Liver (tissue), 9 donors: Measurements from ENCODE around the gene MTMR8. TPM values are rescaled to one million over a fixed set of nuclear protein-coding genes. Genes with fewer than 3 reads are reported as not detected.
A peak's percentile ranks its signal among the peaks of the same experiment; 100 is the strongest.

Source experiments
- DNase-seq: peaks from one replicate; pipeline ENCODE4 v3.0.0-alpha.2; 2017; ENCODE audit warnings: low spot score
- H3K27ac ChIP-seq, 2 donors: one replicate each; pipeline ENCODE4 v1.7.0; 2013; ENCODE audit warnings: inconsistent platforms in 2 of 2, low read length in 2 of 2, control low read depth in 1 of 2, low read depth in 1 of 2, mild to moderate bottlenecking in 1 of 2
- H3K27me3 ChIP-seq, 4 donors: one replicate each; pipeline versions ENCODE4 v1.6.1 to v1.7.0; 2013; ENCODE audit warnings: low read length in 3 of 4, inconsistent platforms in 1 of 4, mild to moderate bottlenecking in 1 of 4, moderate library complexity in 1 of 4; ENCODE audit not compliant: control insufficient read depth in 4 of 4, insufficient read depth in 4 of 4
- H3K36me3 ChIP-seq, 4 donors: one replicate each; pipeline versions ENCODE4 v1.6.1 to v1.7.0; 2013; ENCODE audit warnings: low read length in 3 of 4, mild to moderate bottlenecking in 3 of 4, low read depth in 1 of 4, moderate library complexity in 1 of 4; ENCODE audit not compliant: control insufficient read depth in 4 of 4, insufficient read depth in 3 of 4
- H3K4me1 ChIP-seq, 4 donors: one replicate each; pipeline versions ENCODE4 v1.6.1 to v1.7.0; 2013; ENCODE audit warnings: low read length in 3 of 4, mild to moderate bottlenecking in 3 of 4, moderate library complexity in 1 of 4; ENCODE audit not compliant: control insufficient read depth in 4 of 4, insufficient read depth in 4 of 4
- H3K4me3 ChIP-seq, 3 donors: one replicate each; pipeline versions ENCODE4 v1.6.1 to v1.7.0; 2013; ENCODE audit warnings: low read length in 3 of 3, control low read depth in 1 of 3, low read depth in 1 of 3, mild to moderate bottlenecking in 1 of 3
- H3K9ac ChIP-seq, 2 donors: one replicate each; pipeline ENCODE4 v1.7.0; 2013; ENCODE audit warnings: low read length in 2 of 2, mild to moderate bottlenecking in 2 of 2, moderate library complexity in 2 of 2, control low read depth in 1 of 2, low read depth in 1 of 2
- H3K9me3 ChIP-seq, 4 donors: one replicate each; pipeline versions ENCODE4 v1.6.1 to v1.7.0; 2013; ENCODE audit warnings: low read length in 3 of 4; ENCODE audit not compliant: control insufficient read depth in 4 of 4
- CTCF ChIP-seq: fragments of 150-350 bp; IDR thresholded peaks from 2 replicates; pipeline ENCODE4 v1.5.1; 2017; ENCODE audit warnings: improper control_type of control experiment, low read depth, low read length; ENCODE audit not compliant: missing input control
- EGR1 ChIP-seq, 2 donors: IDR thresholded peaks; 2 replicates each; pipeline ENCODE4 v1.6.1; 2016 to 2018; ENCODE audit warnings: antibody characterized with exemption in 2 of 2, low read depth in 2 of 2
- FOXA1 ChIP-seq: IDR thresholded peaks from 2 replicates; pipeline ENCODE4 v1.6.1; 2016; ENCODE audit warnings: antibody characterized with exemption
- FOXA2 ChIP-seq: IDR thresholded peaks from 2 replicates; pipeline ENCODE4 v1.6.1; 2016; ENCODE audit warnings: antibody characterized with exemption
- GABPA ChIP-seq, 2 donors: IDR thresholded peaks in 1 of 2; conservative IDR thresholded peaks in 1 of 2; 2 replicates each; pipeline ENCODE4 v1.6.1; 2016; ENCODE audit warnings: antibody characterized with exemption in 2 of 2, mild to moderate bottlenecking in 1 of 2, moderate library complexity in 1 of 2
- HNF4A ChIP-seq, 2 donors: conservative IDR thresholded peaks; 2 replicates each; pipeline ENCODE4 v1.6.1; 2016; ENCODE audit warnings: antibody characterized with exemption in 2 of 2, mild to moderate bottlenecking in 2 of 2
- HNF4G ChIP-seq: IDR thresholded peaks from 2 replicates; pipeline ENCODE4 v1.6.1; 2016; ENCODE audit warnings: antibody characterized with exemption
- JUND ChIP-seq, 2 donors: IDR thresholded peaks; 2 replicates each; pipeline ENCODE4 v1.6.1; 2016; ENCODE audit warnings: antibody characterized with exemption in 2 of 2
- MAX ChIP-seq: IDR thresholded peaks from 2 replicates; pipeline ENCODE4 v1.6.1; 2016; ENCODE audit warnings: antibody characterized with exemption
- NR2F2 ChIP-seq: IDR thresholded peaks from 2 replicates; pipeline ENCODE4 v1.6.1; 2016; ENCODE audit warnings: antibody characterized with exemption
- RAD21 ChIP-seq, 2 donors: IDR thresholded peaks; 2 replicates each; pipeline ENCODE4 v1.6.1; 2016; ENCODE audit warnings: antibody characterized with exemption in 2 of 2, mild to moderate bottlenecking in 2 of 2
- RXRA ChIP-seq, 2 donors: IDR thresholded peaks; 2 replicates each; pipeline ENCODE4 v1.6.1; 2017 to 2018; ENCODE audit warnings: antibody characterized with exemption in 2 of 2, mild to moderate bottlenecking in 1 of 2
- SP1 ChIP-seq: IDR thresholded peaks from 2 replicates; pipeline ENCODE4 v1.6.1; 2018; ENCODE audit warnings: antibody characterized with exemption, mild to moderate bottlenecking
- TAF1 ChIP-seq: conservative IDR thresholded peaks from 2 replicates; pipeline ENCODE4 v1.6.1; 2016; ENCODE audit warnings: antibody characterized with exemption, mild to moderate bottlenecking
- YY1 ChIP-seq: IDR thresholded peaks from 2 replicates; pipeline ENCODE4 v1.6.1; 2016; ENCODE audit warnings: antibody characterized with exemption, mild to moderate bottlenecking
- ZBTB33 ChIP-seq: IDR thresholded peaks from 2 replicates; pipeline ENCODE4 v1.6.1; 2016; ENCODE audit warnings: antibody characterized with exemption
- WGBS: extraction: QIAGEN DNeasy Blood & Tissue Kit; methylation state at CpG from one replicate; pipeline ENCODE4 v1.1.7; 2013; 5-methylcytosine and 5-hydroxymethylcytosine counted together
- polyA plus RNA-seq, 2 donors: library from polyadenylated mRNA; stranded (reverse) in 1 of 2; unstranded in 1 of 2; fragments of 200-250 nt in 1 of 2; fragments of >200 nt in 1 of 2; fragmentation: Nextera tagmentation in 1 of 2; extraction: Ambion mirVana in 1 of 2; gene quantifications; one replicate each; pipeline versions ENCODE4 v1.2.1 to v1.2.3, GENCODE V29; 2013 to 2015
- total RNA-seq, 2 donors: library from RNA; depleted of rRNA; stranded (reverse); fragments of >200 nt; gene quantifications; one replicate each; pipeline ENCODE4 v1.2.3, GENCODE V29; 2014
- TF ChIP-seq, protein P1 (sequence below): IDR thresholded peaks from 2 replicates; pipeline ENCODE4 v1.6.1; 2016; ENCODE audit warnings: antibody characterized with exemption, mild to moderate bottlenecking
- donor health status: healthy.
- donor health status: healthy.
- donor health status: healthy.
- donor health status: healthy.
- donor health status: healthy.

Gene MTMR8
- total and polyA plus RNA-seq, 4 donors = 0.15 to 1.3 (median 0.68) TPM

DNA sequence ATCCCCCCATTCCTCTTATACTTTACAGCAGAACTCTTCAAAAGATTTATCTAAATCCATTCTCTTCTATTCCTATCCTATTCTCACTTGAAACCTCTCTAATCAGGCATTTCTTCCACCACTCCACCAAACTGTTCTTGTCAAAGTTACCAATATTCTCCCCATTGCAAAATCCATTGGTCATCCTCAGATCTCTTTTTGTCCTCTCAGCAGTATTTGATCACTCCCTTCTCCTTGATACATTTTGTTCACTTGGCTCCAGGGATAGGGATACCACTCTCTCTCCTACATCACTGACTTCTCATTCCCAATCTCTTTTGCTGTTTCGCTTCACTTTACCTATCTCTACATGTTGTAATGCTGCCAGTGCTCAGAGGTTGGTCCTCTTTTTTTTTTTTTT is 2.8 kb upstream of the MTMR8 start:
- Histone ChIP-seq H3K27ac (no peak overlapping the region), H3K27me3 (no peaks in the 10 kb centered on the region), H3K4me1 (peaks cover 0 to 7% (median 0%) of the 10 kb centered on the region in 4 donors), H3K9me3 (no peaks in the 10 kb centered on the region), H3K9ac (no peak overlapping the region), H3K4me3 (no peak overlapping the region), H3K36me3 (no peaks in the 10 kb centered on the region)
- DNase-seq = no peak
- 87% methylated on average over 1 of the region's 1 CpG for WGBS
- TF ChIP-seq GABPA (IDR thresholded peaks at IDR 0.05 in 1 of 2, conservative IDR thresholded peaks at IDR 0.05 in 1 of 2) (no peak), JUND (IDR thresholded peaks at IDR 0.05) (no peak), TAF1 (no peak), RAD21 (IDR thresholded peaks at IDR 0.05) (no peak), MAX (no peak), HNF4G (no peak), CTCF (no peak), ZBTB33 (no peak), NR2F2 (no peak), HNF4A (conservative IDR thresholded peaks at IDR 0.05) (no peak), EGR1 (IDR thresholded peaks at IDR 0.05; ENCODE audit: low read depth in 2 of 2) (no peak), RXRA (IDR thresholded peaks at IDR 0.05) (no peak), YY1 (no peak), SP1 (no peak), FOXA2 (no peak), FOXA1 (no peak)
- TF ChIP-seq, protein P1, sequence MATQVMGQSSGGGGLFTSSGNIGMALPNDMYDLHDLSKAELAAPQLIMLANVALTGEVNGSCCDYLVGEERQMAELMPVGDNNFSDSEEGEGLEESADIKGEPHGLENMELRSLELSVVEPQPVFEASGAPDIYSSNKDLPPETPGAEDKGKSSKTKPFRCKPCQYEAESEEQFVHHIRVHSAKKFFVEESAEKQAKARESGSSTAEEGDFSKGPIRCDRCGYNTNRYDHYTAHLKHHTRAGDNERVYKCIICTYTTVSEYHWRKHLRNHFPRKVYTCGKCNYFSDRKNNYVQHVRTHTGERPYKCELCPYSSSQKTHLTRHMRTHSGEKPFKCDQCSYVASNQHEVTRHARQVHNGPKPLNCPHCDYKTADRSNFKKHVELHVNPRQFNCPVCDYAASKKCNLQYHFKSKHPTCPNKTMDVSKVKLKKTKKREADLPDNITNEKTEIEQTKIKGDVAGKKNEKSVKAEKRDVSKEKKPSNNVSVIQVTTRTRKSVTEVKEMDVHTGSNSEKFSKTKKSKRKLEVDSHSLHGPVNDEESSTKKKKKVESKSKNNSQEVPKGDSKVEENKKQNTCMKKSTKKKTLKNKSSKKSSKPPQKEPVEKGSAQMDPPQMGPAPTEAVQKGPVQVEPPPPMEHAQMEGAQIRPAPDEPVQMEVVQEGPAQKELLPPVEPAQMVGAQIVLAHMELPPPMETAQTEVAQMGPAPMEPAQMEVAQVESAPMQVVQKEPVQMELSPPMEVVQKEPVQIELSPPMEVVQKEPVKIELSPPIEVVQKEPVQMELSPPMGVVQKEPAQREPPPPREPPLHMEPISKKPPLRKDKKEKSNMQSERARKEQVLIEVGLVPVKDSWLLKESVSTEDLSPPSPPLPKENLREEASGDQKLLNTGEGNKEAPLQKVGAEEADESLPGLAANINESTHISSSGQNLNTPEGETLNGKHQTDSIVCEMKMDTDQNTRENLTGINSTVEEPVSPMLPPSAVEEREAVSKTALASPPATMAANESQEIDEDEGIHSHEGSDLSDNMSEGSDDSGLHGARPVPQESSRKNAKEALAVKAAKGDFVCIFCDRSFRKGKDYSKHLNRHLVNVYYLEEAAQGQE = no peak

GRCh38 chrX:64395568-64395929 is 297 bp upstream of the MTMR8 start:
- no peak for DNase-seq
- H3K36me3 ChIP-seq = no peaks in the 10 kb centered on the region
- no peaks in the 10 kb centered on the region for H3K27me3 ChIP-seq
- TF ChIP-seq RAD21 (IDR thresholded peaks at IDR 0.05) = no peak
- TF ChIP-seq YY1 = peak; percentile 79
- H3K4me1 ChIP-seq = peaks cover 0 to 7% (median 0%) of the 10 kb centered on the region in 4 donors
- H3K9ac ChIP-seq = no peak overlapping the region
- no peak overlapping the region for H3K27ac ChIP-seq
- 4% methylated on average over 4 of the region's 4 CpGs for WGBS
- H3K4me3 ChIP-seq = peak overlapping the region in 2 of 3 donors; percentile 60 to 83
- no peaks in the 10 kb centered on the region for H3K9me3 ChIP-seq
